Gastrocnemius medialis (tissue), 4 donors: ENCODE results near the gene RFC5. TPM values are rescaled to one million over a fixed set of nuclear protein-coding genes. Genes with fewer than 3 reads are reported as not detected.

ENCODE experiments used
- ATAC-seq, 2 donors: fragments of 150-250 bp; one replicate each; pipeline ENCODE4 v1.9.1; 2016
- DNase-seq, 2 donors: peaks; one replicate each; pipeline ENCODE4 v3.0.0-alpha.2; 2019
- H3K27ac ChIP-seq, 4 donors: fragments of 200-600 bp; sonication (generic); 1 replicate in 1 of 4; 2 replicates in 3 of 4; pipeline ENCODE4 v1.5.1; 2016 to 2018; ENCODE audit warnings: mild to moderate bottlenecking in 2 of 4, moderate library complexity in 1 of 4
- H3K27me3 ChIP-seq, 3 donors: fragments of 200-600 bp; sonication (generic) in 2 of 3; 1 replicate in 1 of 3; 2 replicates in 2 of 3; pipeline versions ENCODE4 v1.5.1 to v1.6.0; 2016 to 2019; ENCODE audit warnings: mild to moderate bottlenecking in 1 of 3, moderate library complexity in 1 of 3
- H3K36me3 ChIP-seq, 2 donors: fragments of 200-600 bp; sonication (generic) in 1 of 2; one replicate each; pipeline ENCODE4 v1.5.1; 2017 to 2018
- H3K4me1 ChIP-seq, 2 donors: fragments of 200-600 bp; sonication (generic) in 1 of 2; one replicate each; pipeline ENCODE4 v1.5.1; 2016 to 2017; ENCODE audit warnings: mild to moderate bottlenecking in 2 of 2
- H3K4me3 ChIP-seq, 4 donors: fragments of 200-600 bp; sonication (generic) in 3 of 4; 1 replicate in 1 of 4; 2 replicates in 3 of 4; pipeline ENCODE4 v1.5.1; 2016 to 2019; ENCODE audit warnings: mild to moderate bottlenecking in 2 of 4
- H3K9me3 ChIP-seq, 3 donors: fragments of 200-600 bp; sonication (generic) in 2 of 3; 1 replicate in 1 of 3; 2 replicates in 2 of 3; pipeline ENCODE4 v1.5.1; 2016 to 2019
- CTCF ChIP-seq, 5 experiments: fragments of 450-650 bp in 3 of 5; fragments of 200-600 bp in 2 of 5; sonication (generic) in 2 of 5; IDR thresholded peaks in 4 of 5; conservative IDR thresholded peaks in 1 of 5; 1 replicate in 4 of 5; 2 replicates in 1 of 5; pipeline ENCODE4 v1.5.1; 2016 to 2019; ENCODE audit warnings: antibody characterized with exemption in 5 of 5, mild to moderate bottlenecking in 3 of 5, moderate library complexity in 3 of 5
- POLR2A ChIP-seq, 2 donors: fragments of 450-650 bp; IDR thresholded peaks; one replicate each; pipeline ENCODE4 v1.6.1; 2017; ENCODE audit warnings: antibody characterized with exemption in 2 of 2, mild to moderate bottlenecking in 2 of 2, moderate library complexity in 2 of 2
- in situ Hi-C, 4 donors: fragments of 200-750 bp; cut with MboI; loops; one replicate each; pipeline versions ENCODE4 v1.15.0 to v1.8.0; 2017; ENCODE audit warnings: low sequenced_read_pairs in 4 of 4
- intact Hi-C: fragments of 100-400 bp; cut with DNase I; formaldehyde crosslinking; loops from one replicate; pipeline ENCODE4 v1.15.1; 2023; ENCODE audit warnings: low total_unique reads
- total RNA-seq, 4 donors: library from RNA; depleted of rRNA; stranded (reverse); fragments of >200 nt; gene quantifications; one replicate each; pipeline versions ENCODE4 v1.1.0 to v1.2.3, GENCODE V29; 2016

The RFC5 gene
- total RNA-seq, 4 donors from 2014 or later: 3.5 to 9.9 (median 5.4) TPM

GRCh38 chr12:117968826-117969659 is 47.5 kb upstream of the RFC5 start, which contains the start of gene KSR2:
Gene KSR2, minus strand, starts transcription at chr12:117968990. Its CDS starts 735 bp downstream, at chr12:117968255.
- Histone ChIP-seq H3K9me3 (no peaks in the 10 kb centered on the region), H3K36me3 (no peaks in the 10 kb centered on the region), H3K4me1 (no peaks in the 10 kb centered on the region), H3K27me3 (peaks cover 37 to 47% (median 38%) of the 10 kb centered on the region in 3 donors), H3K4me3 (peak within 1 kb of the TSS; percentile 13 to 43 (median 28)), H3K27ac (no peak within 1 kb of the TSS)
- TF ChIP-seq POLR2A (IDR thresholded peaks at IDR 0.05) (no peak), CTCF (IDR thresholded peaks at IDR 0.05 in 4 of 5, conservative IDR thresholded peaks at IDR 0.05 in 1 of 5) (no peak)
- in situ Hi-C loops (no loop called here), intact Hi-C loops (no loop called here)
- DNase-seq (no peak), ATAC-seq (no peak)

GRCh38 chr12:117970334-117970733 is 46.2 kb upstream of the RFC5 start:
- H3K9me3 ChIP-seq: no peaks in the 10 kb centered on the region
- DNase-seq (no peak), ATAC-seq (no peak)
- H3K27me3 ChIP-seq: peaks cover 31 to 41% (median 36%) of the 10 kb centered on the region in 3 donors
- TF ChIP-seq CTCF (IDR thresholded peaks at IDR 0.05 in 4 of 5, conservative IDR thresholded peaks at IDR 0.05 in 1 of 5) (no peak), POLR2A (IDR thresholded peaks at IDR 0.05) (no peak)
- no peak overlapping the region for H3K27ac ChIP-seq
- in situ Hi-C loops (no loop called here), intact Hi-C loops (no loop called here)
- H3K4me3 ChIP-seq: no peak overlapping the region
- no peaks in the 10 kb centered on the region for H3K4me1 ChIP-seq
- H3K36me3 ChIP-seq: no peaks in the 10 kb centered on the region

- in situ Hi-C loops (no loop called here), intact Hi-C loops (no loop called here)
- Histone ChIP-seq H3K27ac (no peak overlapping the region), H3K4me1 (no peaks in the 10 kb centered on the region), H3K27me3 (peaks cover 18 to 33% (median 21%) of the 10 kb centered on the region in 3 donors), H3K9me3 (no peaks in the 10 kb centered on the region), H3K36me3 (no peaks in the 10 kb centered on the region), H3K4me3 (no peak overlapping the region)
- DNase-seq: no peak
- TF ChIP-seq CTCF (IDR thresholded peaks at IDR 0.05 in 4 of 5, conservative IDR thresholded peaks at IDR 0.05 in 1 of 5): no peak
- TF ChIP-seq POLR2A (IDR thresholded peaks at IDR 0.05): no peak
- no peak for ATAC-seq
These were observed 44.2 kb upstream of the RFC5 start for GRCh38 chr12:117972301-117972700.

- Histone ChIP-seq H3K4me1 (no peaks in the 10 kb centered on the region), H3K36me3 (no peaks in the 10 kb centered on the region), H3K9me3 (no peaks in the 10 kb centered on the region), H3K4me3 (no peak overlapping the region), H3K27me3 (peaks cover 0 to 7% (median 2%) of the 10 kb centered on the region in 3 donors), H3K27ac (no peak overlapping the region)
- ATAC-seq (no peak), DNase-seq (no peak)
- TF ChIP-seq CTCF (IDR thresholded peaks at IDR 0.05 in 4 of 5, conservative IDR thresholded peaks at IDR 0.05 in 1 of 5): no peak
- TF ChIP-seq POLR2A (IDR thresholded peaks at IDR 0.05): no peak
- intact Hi-C loops (no loop called here), in situ Hi-C loops (no loop called here)
These were observed 41.5 kb upstream of the RFC5 start for GRCh38 chr12:117975006-117975405.
